HepG2 (cell line): ENCODE results near the gene MTA3. TPM values are rescaled to one million over a fixed set of nuclear protein-coding genes. Genes with fewer than 3 reads are reported as not detected.

Experiments used
- ATAC-seq: fragments of 200-7000 bp; cut with Tn5 transposase; 3 replicates; pipeline ENCODE4 v1.9.1; 2020; ENCODE audit warnings: mild to moderate bottlenecking, moderate library complexity
- BruUV-seq: library from RNA; stranded (reverse); fragments of 400-500 nt; replicated peaks from 2 replicates; lab custom pipeline; 2021; lab: Mats Ljungman, UMichigan
- CTCF ChIA-PET: fragments of 300-600 bp; formaldehyde crosslinking; extraction: SDS; loops from one replicate; lab custom pipeline; 2021; ENCODE audit warnings: low total read pairs, inconsistent platforms, low intra/inter-chr PET ratio; lab: Yijun Ruan, JAX
- POLR2A ChIA-PET: fragments of 350-600 bp; sonication (Branson Sonifier 250); formaldehyde crosslinking; loops from one replicate; lab custom pipeline; 2020; ENCODE audit warnings: antibody characterized with exemption, inconsistent platforms; lab: Yijun Ruan, JAX
- DNase-seq: peaks from one replicate; pipeline ENCODE4 v3.0.0-alpha.2; 2015; ENCODE audit warnings: low spot score
- FAIRE-seq: peaks from 3 replicates; lab custom pipeline; 2011; peaks lifted over from hg19 to GRCh38; lab: Jason Lieb, UNC
- H2AFZ ChIP-seq: one replicate; pipeline ENCODE4 v1.6.1; 2011; ENCODE audit warnings: low read length, inconsistent platforms
- H3K27ac ChIP-seq: fragments of 300-600 bp; 3 replicates; pipeline ENCODE4 v1.8.0; 2011; ENCODE audit warnings: mixed run types, mild to moderate bottlenecking, mixed read lengths, low read length, inconsistent platforms; ENCODE audit not compliant: insufficient read depth; ENCODE audit errors: extremely low read length
- H3K27me3 ChIP-seq, 2 experiments: fragments of 200-600 bp in 1 of 2; 2 replicates in 1 of 2; 3 replicates in 1 of 2; pipeline versions ENCODE4 v1.6.0 to v1.8.0; 2011; ENCODE audit warnings: low read length in 2 of 2, mild to moderate bottlenecking in 2 of 2, moderate library complexity in 2 of 2, inconsistent platforms in 1 of 2; ENCODE audit not compliant: insufficient read depth in 2 of 2, control insufficient read depth in 1 of 2
- H3K36me3 ChIP-seq, 2 experiments: fragments of 200-600 bp in 1 of 2; replicated peaks in 1 of 2; 2 replicates in 1 of 2; 3 replicates in 1 of 2; pipeline versions ENCODE4 v1.5.1 to v1.8.0; 2011; ENCODE audit warnings: low read length in 2 of 2, inconsistent platforms in 1 of 2; ENCODE audit not compliant: insufficient read depth in 2 of 2, control insufficient read depth in 1 of 2
- H3K4me1 ChIP-seq: 2 replicates; pipeline ENCODE4 v1.5.1; 2012; ENCODE audit warnings: low read length, inconsistent platforms; ENCODE audit not compliant: insufficient read depth
- H3K4me2 ChIP-seq: 2 replicates; pipeline ENCODE4 v1.6.0; 2011; ENCODE audit warnings: low read depth, low read length, inconsistent platforms
- H3K4me3 ChIP-seq, 3 experiments: fragments of 200-600 bp in 1 of 3; sonication (generic), shearing (Covaris generic) in 1 of 3; replicated peaks in 1 of 3; 2 replicates each; pipeline ENCODE4 v1.5.1; 2011 to 2016; ENCODE audit warnings: low read length in 3 of 3, inconsistent platforms in 2 of 3, low read depth in 2 of 3, mild to moderate bottlenecking in 2 of 3, control low read depth in 1 of 3, mixed read lengths in 1 of 3; ENCODE audit not compliant: insufficient read depth in 1 of 3
- H3K79me2 ChIP-seq: one replicate; pipeline ENCODE4 v1.6.1; 2011; ENCODE audit warnings: low read length, inconsistent platforms; ENCODE audit not compliant: insufficient read depth
- H3K9ac ChIP-seq: 2 replicates; pipeline ENCODE4 v1.6.0; 2011; ENCODE audit warnings: mild to moderate bottlenecking, low read depth, low read length, inconsistent platforms; ENCODE audit not compliant: insufficient read depth
- H3K9me3 ChIP-seq: 2 replicates; pipeline ENCODE4 v1.5.1; 2012; ENCODE audit warnings: mild to moderate bottlenecking, low read length
- H4K20me1 ChIP-seq: 2 replicates; pipeline ENCODE4 v1.6.0; 2011; ENCODE audit warnings: inconsistent platforms, mild to moderate bottlenecking, low read length, moderate library complexity; ENCODE audit not compliant: insufficient read depth
- ATF7-NPFF ChIP-seq: sonication (generic); formaldehyde crosslinking; IDR thresholded peaks from 2 replicates; pipeline ENCODE4 v1.8.1; 2023; ENCODE audit warnings: mild to moderate bottlenecking, low read depth, missing genetic modification reagents, moderate library complexity
- DZIP1 ChIP-seq: sonication (generic); formaldehyde crosslinking; IDR thresholded peaks from 2 replicates; pipeline ENCODE4 v1.5.0; 2020; ENCODE audit warnings: mild to moderate bottlenecking, missing genetic modification reagents
- IRX3 ChIP-seq: sonication (generic); formaldehyde crosslinking; IDR thresholded peaks from 2 replicates; pipeline ENCODE4 v1.8.1; 2023; ENCODE audit warnings: mild to moderate bottlenecking, low read depth, missing genetic modification reagents, borderline replicate concordance
- ISX ChIP-seq: sonication (generic); formaldehyde crosslinking; conservative IDR thresholded peaks from 2 replicates; pipeline ENCODE4 v1.5.0; 2020; ENCODE audit warnings: missing genetic modification reagents
- MAX ChIP-seq: IDR thresholded peaks from 2 replicates; pipeline ENCODE4 v1.6.1; 2012; ENCODE audit warnings: inconsistent platforms
- MZF1 ChIP-seq: sonication (generic); formaldehyde crosslinking; IDR thresholded peaks from 2 replicates; pipeline ENCODE4 v1.8.1; 2023; ENCODE audit warnings: mild to moderate bottlenecking, missing genetic modification reagents, borderline replicate concordance
- NRL ChIP-seq: sonication (generic); formaldehyde crosslinking; IDR thresholded peaks from 2 replicates; pipeline ENCODE4 v1.5.0; 2020; ENCODE audit warnings: missing genetic modification reagents, mild to moderate bottlenecking, moderate library complexity, borderline replicate concordance
- SP4 ChIP-seq: sonication (generic); formaldehyde crosslinking; IDR thresholded peaks from 2 replicates; pipeline ENCODE4 v1.8.1; 2023; ENCODE audit warnings: mild to moderate bottlenecking, missing genetic modification reagents
- YY1 ChIP-seq: IDR thresholded peaks from 2 replicates; pipeline ENCODE4 v1.6.1; 2011; ENCODE audit warnings: low read length, low read depth, moderate library complexity, mild to moderate bottlenecking; ENCODE audit not compliant: insufficient read depth, insufficient replicate concordance
- ZBTB7A ChIP-seq: sonication (generic); formaldehyde crosslinking; IDR thresholded peaks from 2 replicates; pipeline ENCODE4 v1.8.0; 2022; ENCODE audit warnings: mild to moderate bottlenecking, missing genetic modification reagents
- ZBTB8A ChIP-seq: sonication (generic); formaldehyde crosslinking; IDR thresholded peaks from 2 replicates; pipeline ENCODE4 v1.4.0; 2020; ENCODE audit warnings: mild to moderate bottlenecking, low read depth, missing genetic modification reagents, borderline replicate concordance
- ZNF235 ChIP-seq: sonication (generic); formaldehyde crosslinking; IDR thresholded peaks from 2 replicates; pipeline ENCODE4 v1.8.1; 2023; ENCODE audit warnings: mild to moderate bottlenecking, missing genetic modification reagents, borderline replicate concordance
- ZNF644 ChIP-seq: IDR thresholded peaks from 2 replicates; pipeline ENCODE4 v1.6.1; 2016; ENCODE audit warnings: low read depth
- ZNF788 ChIP-seq: sonication (generic); formaldehyde crosslinking; IDR thresholded peaks from 2 replicates; pipeline ENCODE4 v1.5.0; 2020; ENCODE audit warnings: mild to moderate bottlenecking, missing genetic modification reagents, borderline replicate concordance
- ZSCAN21 ChIP-seq: sonication (generic); formaldehyde crosslinking; IDR thresholded peaks from 2 replicates; pipeline ENCODE4 v1.8.0; 2022; ENCODE audit warnings: mild to moderate bottlenecking, missing genetic modification reagents, moderate library complexity, borderline replicate concordance
- whole genome bisulfite sequencing: methylation state at CpG from one replicate; pipeline ENCODE4 v1.1.6; 2017; ENCODE audit warnings: low lambda C conversion rate; 5-methylcytosine and 5-hydroxymethylcytosine counted together
- in situ Hi-C: cut with HindIII; loops from 2 replicates; pipeline ENCODE4 v1.10.0; 2017; ENCODE audit warnings: low pct_unique_long_range_greater_than_20kb; ENCODE audit not compliant: extremely low pct_ligation_motif_present
- intact Hi-C: fragments of 100-400 bp; cut with micrococcal nuclease; formaldehyde crosslinking; loops from one replicate; pipeline ENCODE4 v1.10.0; 2022; ENCODE audit not compliant: unreplicated experiment
- polyA plus RNA-seq, 8 experiments: library from polyadenylated mRNA; depleted of rRNA in 3 of 8; stranded (reverse) in 7 of 8; unstranded in 1 of 8; fragments of >200 nt; fragmentation: Illumina TruSeq in 4 of 8; extraction: Trizol in 4 of 8; gene quantifications; 2 replicates each; pipeline versions ENCODE4 v1.2.1 to v1.2.3, GENCODE V29; 2011 to 2016; ENCODE audit warnings: low read depth in 4 of 8, missing spikeins in 1 of 8, mixed read lengths in 1 of 8; ENCODE audit not compliant: insufficient read depth in 1 of 8
- total RNA-seq, 5 experiments: library from RNA; depleted of rRNA; stranded (reverse); fragments of >200 nt; fragmentation: Illumina TruSeq; extraction: Trizol; gene quantifications; 2 replicates each; pipeline ENCODE4 v1.2.3, GENCODE V29; 2016; ENCODE audit warnings: low read depth in 1 of 5
- TF ChIP-seq, protein P1 (sequence below): IDR thresholded peaks from 2 replicates; pipeline ENCODE4 v1.6.1; 2016; ENCODE audit warnings: low read depth, borderline replicate concordance
- TF ChIP-seq, protein P2 (sequence below): sonication (generic); formaldehyde crosslinking; IDR thresholded peaks from 2 replicates; pipeline ENCODE4 v1.4.0; 2020; ENCODE audit warnings: mild to moderate bottlenecking, missing genetic modification reagents
- TF ChIP-seq, protein P3 (sequence below): sonication (generic); formaldehyde crosslinking; conservative IDR thresholded peaks from 2 replicates; pipeline ENCODE4 v1.8.0; 2022; ENCODE audit warnings: missing genetic modification reagents

MTA3 gene
- total and polyA plus RNA-seq, 2 of the 13 experiments (the other 11 are each of a cell fraction or from before 2014, with no cell fraction given) = 48.8 to 77.8 TPM

DNA sequence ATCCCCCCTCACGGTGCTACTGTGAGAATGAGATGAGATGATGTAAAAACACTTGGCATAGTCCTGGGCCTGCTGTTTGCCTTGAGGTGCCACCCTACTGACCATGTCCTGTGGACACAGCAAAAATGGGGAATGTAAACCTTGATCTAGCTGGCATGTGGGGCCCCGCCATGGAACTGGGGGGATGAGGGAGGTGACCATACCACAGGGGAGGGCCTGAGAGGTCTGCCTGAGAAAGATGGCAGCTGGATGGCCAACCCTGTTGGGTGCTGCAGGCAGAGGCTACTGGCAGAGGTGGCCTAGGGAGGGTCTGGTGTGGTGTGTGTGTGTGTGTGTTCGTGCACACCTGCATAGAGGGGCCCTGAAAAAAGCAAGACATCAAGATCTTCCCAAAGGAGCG lies 223.2 kb downstream of the MTA3 start:
- Histone ChIP-seq H3K27ac (peak overlapping the region; percentile 95), H3K4me3 (peak overlapping the region; percentile 98 to 99 (median 99)), H2AFZ (no peak overlapping the region)
- TF ChIP-seq ZNF235 (CRISPR knock-in tag) (no peak), ATF7-NPFF (CRISPR knock-in tag) (no peak), ZBTB8A (CRISPR knock-in tag) (no peak), NRL (0 out of 2 replicates have a peak, but pooled peaks have one; percentile 34), ISX (CRISPR knock-in tag) (no peak), DZIP1 (CRISPR knock-in tag) (no peak), IRX3 (CRISPR knock-in tag) (0 out of 2 replicates have a peak, but pooled peaks have one; percentile 39), MZF1 (CRISPR knock-in tag) (no peak), ZSCAN21 (no peak), MAX (peak; percentile 42; the same call in 1 of the 2 replicates), ZNF644 (CRISPR knock-in tag) (peak; percentile 9; the same call in 1 of the 2 replicates), ZNF788 (CRISPR knock-in tag) (no peak), YY1 (peak; percentile 57), SP4 (CRISPR knock-in tag) (peak; percentile 60; the same call in 1 of the 2 replicates), ZBTB7A (CRISPR knock-in tag) (0 out of 2 replicates have a peak, but pooled peaks have one; percentile 31)
- TF ChIP-seq, protein P1, sequence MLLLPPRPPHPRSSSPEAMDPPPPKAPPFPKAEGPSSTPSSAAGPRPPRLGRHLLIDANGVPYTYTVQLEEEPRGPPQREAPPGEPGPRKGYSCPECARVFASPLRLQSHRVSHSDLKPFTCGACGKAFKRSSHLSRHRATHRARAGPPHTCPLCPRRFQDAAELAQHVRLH (CRISPR knock-in tag) = no peak
- TF ChIP-seq, protein P2, sequence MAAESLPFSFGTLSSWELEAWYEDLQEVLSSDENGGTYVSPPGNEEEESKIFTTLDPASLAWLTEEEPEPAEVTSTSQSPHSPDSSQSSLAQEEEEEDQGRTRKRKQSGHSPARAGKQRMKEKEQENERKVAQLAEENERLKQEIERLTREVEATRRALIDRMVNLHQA (CRISPR knock-in tag) = no peak
- TF ChIP-seq, protein P3, sequence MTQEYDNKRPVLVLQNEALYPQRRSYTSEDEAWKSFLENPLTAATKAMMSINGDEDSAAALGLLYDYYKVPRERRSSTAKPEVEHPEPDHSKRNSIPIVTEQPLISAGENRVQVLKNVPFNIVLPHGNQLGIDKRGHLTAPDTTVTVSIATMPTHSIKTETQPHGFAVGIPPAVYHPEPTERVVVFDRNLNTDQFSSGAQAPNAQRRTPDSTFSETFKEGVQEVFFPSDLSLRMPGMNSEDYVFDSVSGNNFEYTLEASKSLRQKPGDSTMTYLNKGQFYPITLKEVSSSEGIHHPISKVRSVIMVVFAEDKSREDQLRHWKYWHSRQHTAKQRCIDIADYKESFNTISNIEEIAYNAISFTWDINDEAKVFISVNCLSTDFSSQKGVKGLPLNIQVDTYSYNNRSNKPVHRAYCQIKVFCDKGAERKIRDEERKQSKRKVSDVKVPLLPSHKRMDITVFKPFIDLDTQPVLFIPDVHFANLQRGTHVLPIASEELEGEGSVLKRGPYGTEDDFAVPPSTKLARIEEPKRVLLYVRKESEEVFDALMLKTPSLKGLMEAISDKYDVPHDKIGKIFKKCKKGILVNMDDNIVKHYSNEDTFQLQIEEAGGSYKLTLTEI (CRISPR knock-in tag) = no peak

More for the DNA sequence above, 223.2 kb downstream of the MTA3 start:
- H4K20me1 ChIP-seq = no peaks in the 10 kb centered on the region
- no peak for FAIRE-seq
- peaks cover 50% of the 10 kb centered on the region for H3K79me2 ChIP-seq
- BruUV-seq = no TSS peak
- H3K9ac ChIP-seq = peak overlapping the region; percentile 99
- in situ Hi-C loops = no loop called here
- peaks cover 3% of the 10 kb centered on the region in 2 experiments; a peak in 1 of 5 replicates for H3K36me3 ChIP-seq
- peak overlapping the region; percentile 97 for H3K4me2 ChIP-seq
- intact Hi-C loops = no loop called here
- H3K9me3 ChIP-seq = no peaks in the 10 kb centered on the region
- DNase-seq = no peak
- POLR2A ChIA-PET = interaction anchor here (0.6 to 9.3 kb wide), 14 partner anchors 7 to 598 kb away, joined by 3 to 287 read pairs (median 6); no protein-coding TSS in a partner anchor
- CTCF ChIA-PET = no interaction called here
- WGBS = 77% methylated on average over 4 of the region's 4 CpGs
- no peaks in the 10 kb centered on the region; a peak in 1 of 5 replicates for H3K27me3 ChIP-seq
- peaks cover 82% of the 10 kb centered on the region for H3K4me1 ChIP-seq
- no peak for ATAC-seq
